ENCODE data around the gene PQBP1. TPM values are rescaled to one million over a fixed set of nuclear protein-coding genes. Genes with fewer than 3 reads are reported as not detected.

The PQBP1 gene
- total RNA-seq, 4 donors from 2014 or later, result 40.4 to 60.3 (median 48.7) TPM

- peak within 1 kb of the TSS; percentile 43 to 77 (median 56) for H3K4me3 ChIP-seq
- peak; percentile 68 to 71 for DNase-seq (ENCODE audit: low spot score in 2 of 2)
- H3K27me3 ChIP-seq, result no peaks in the 10 kb centered on the region
- peaks cover 0 to 17% (median 0%) of the 10 kb centered on the region in 4 donors for H3K4me1 ChIP-seq
- 0 to 35% methylated on average over 21 to 47 of the region's 60 CpGs for WGBS, 2 donors
- H3K27ac ChIP-seq, result peak within 1 kb of the TSS; percentile 64 to 89 (median 78)
- TF ChIP-seq EP300 (IDR thresholded peaks at IDR 0.05) (peak in 1 of 2 donors; percentile 76), POLR2A (IDR thresholded peaks at IDR 0.05) (peak in 1 of 2 donors; percentile 56), CTCF (IDR thresholded peaks at IDR 0.05) (no peak)
- peaks cover 0 to 17% (median 0%) of the 10 kb centered on the region in 3 donors for H3K36me3 ChIP-seq
- no peaks in the 10 kb centered on the region for H3K9me3 ChIP-seq
Measured at GRCh38 chrX:48911412-48912182, 13.9 kb downstream of the PQBP1 start, which contains the start of gene SLC35A2. TSS of gene SLC35A2 (minus strand) at chrX:48911646. CDS start at chrX:48911636, 10 bp downstream.

- Histone ChIP-seq H3K4me3 (no peak overlapping the region), H3K9me3 (no peaks in the 10 kb centered on the region), H3K27ac (no peak overlapping the region), H3K36me3 (peaks cover 0 to 14% (median 0%) of the 10 kb centered on the region in 3 donors), H3K27me3 (no peaks in the 10 kb centered on the region), H3K4me1 (peaks cover 0 to 29% (median 0%) of the 10 kb centered on the region in 4 donors)
- TF ChIP-seq EP300 (IDR thresholded peaks at IDR 0.05), result no peak
- no peak for TF ChIP-seq POLR2A (IDR thresholded peaks at IDR 0.05)
- TF ChIP-seq CTCF (IDR thresholded peaks at IDR 0.05), result no peak
- 56 to 80% methylated on average over 1 to 5 of the region's 5 CpGs for WGBS, 2 donors
- DNase-seq (ENCODE audit: low spot score in 2 of 2), result no peak
Measured at GRCh38 chrX:48913605-48914366, 16.1 kb downstream of the PQBP1 start.

- Histone ChIP-seq H3K27me3 (no peaks in the 10 kb centered on the region), H3K4me3 (no peak overlapping the region), H3K36me3 (peaks cover 0 to 14% (median 0%) of the 10 kb centered on the region in 3 donors), H3K27ac (no peak overlapping the region), H3K4me1 (peaks cover 0 to 35% (median under 1%) of the 10 kb centered on the region in 4 donors), H3K9me3 (no peaks in the 10 kb centered on the region)
- WGBS, 2 donors, result 85 to 92% methylated on average over 12 to 13 of the region's 13 CpGs
- TF ChIP-seq POLR2A (IDR thresholded peaks at IDR 0.05) (no peak), EP300 (IDR thresholded peaks at IDR 0.05) (no peak), CTCF (IDR thresholded peaks at IDR 0.05) (no peak)
- no peak for DNase-seq (ENCODE audit: low spot score in 2 of 2)
Measured at GRCh38 chrX:48914593-48915493, 17.1 kb downstream of the PQBP1 start.

- peak; percentile 84 to 89 for DNase-seq (ENCODE audit: low spot score in 2 of 2)
- Histone ChIP-seq H3K4me1 (peaks cover 0 to 25% (median 2%) of the 10 kb centered on the region in 4 donors), H3K27me3 (no peaks in the 10 kb centered on the region), H3K9me3 (no peaks in the 10 kb centered on the region), H3K36me3 (peaks cover 0 to 20% (median 0%) of the 10 kb centered on the region in 3 donors), H3K4me3 (peak overlapping the region; percentile 42 to 72 (median 55)), H3K27ac (peak overlapping the region in 3 of 4 donors; percentile 90 to 92 (median 90))
- peak; percentile 85 to 95 (median 91) for TF ChIP-seq CTCF (IDR thresholded peaks at IDR 0.05)
- no peak for TF ChIP-seq POLR2A (IDR thresholded peaks at IDR 0.05)
- peak; percentile 39 to 54 for TF ChIP-seq EP300 (IDR thresholded peaks at IDR 0.05)
- WGBS, 2 donors, result 42 to 57% methylated on average over 9 to 27 of the region's 27 CpGs
Measured at GRCh38 chrX:48917139-48918001, 19.6 kb downstream of the PQBP1 start.
